ENCODE data around the gene PERCC1.

PERCC1 gene

DNA sequence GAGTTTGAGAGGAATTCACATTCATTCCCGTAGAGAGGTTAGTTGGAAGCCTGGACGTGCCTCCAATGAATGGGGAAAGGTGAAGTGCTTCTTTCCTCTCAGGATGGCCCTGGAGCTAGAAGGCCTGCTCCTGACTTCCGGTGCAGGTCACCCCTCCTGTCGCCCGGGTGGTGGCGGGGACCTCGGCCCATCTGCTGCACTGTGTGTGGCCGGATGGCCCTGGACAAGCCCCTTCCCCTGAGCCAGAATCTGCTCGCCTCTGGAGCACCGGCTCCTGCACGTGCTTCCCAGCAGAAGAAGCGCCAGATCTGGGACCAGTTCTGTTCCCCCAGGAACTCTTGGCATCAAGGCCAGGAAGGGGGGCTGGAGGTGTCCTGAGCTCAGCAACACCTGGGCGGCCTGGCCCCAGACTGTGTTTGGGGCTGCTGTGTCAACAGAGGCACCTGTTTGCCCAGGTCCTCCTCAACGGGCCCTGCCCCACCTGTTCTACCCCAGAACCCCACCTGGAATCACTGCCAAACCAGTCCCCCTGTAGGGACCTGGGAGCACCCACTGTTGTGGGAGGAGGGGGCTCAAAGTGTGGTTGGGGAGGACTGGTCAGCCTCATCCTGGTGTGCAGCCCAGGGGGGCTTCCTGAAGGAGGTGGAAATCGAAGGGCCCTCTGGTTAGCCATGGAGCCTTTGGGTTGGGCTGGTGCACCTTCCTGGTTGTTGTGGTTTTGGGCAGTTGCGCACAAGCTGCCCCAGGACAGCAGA lies 5.1 kb upstream of the PERCC1 start:
- no peak for DNase-seq (ENCODE audit: extremely low read depth, low read depth)
- TF ChIP-seq, protein P1, sequence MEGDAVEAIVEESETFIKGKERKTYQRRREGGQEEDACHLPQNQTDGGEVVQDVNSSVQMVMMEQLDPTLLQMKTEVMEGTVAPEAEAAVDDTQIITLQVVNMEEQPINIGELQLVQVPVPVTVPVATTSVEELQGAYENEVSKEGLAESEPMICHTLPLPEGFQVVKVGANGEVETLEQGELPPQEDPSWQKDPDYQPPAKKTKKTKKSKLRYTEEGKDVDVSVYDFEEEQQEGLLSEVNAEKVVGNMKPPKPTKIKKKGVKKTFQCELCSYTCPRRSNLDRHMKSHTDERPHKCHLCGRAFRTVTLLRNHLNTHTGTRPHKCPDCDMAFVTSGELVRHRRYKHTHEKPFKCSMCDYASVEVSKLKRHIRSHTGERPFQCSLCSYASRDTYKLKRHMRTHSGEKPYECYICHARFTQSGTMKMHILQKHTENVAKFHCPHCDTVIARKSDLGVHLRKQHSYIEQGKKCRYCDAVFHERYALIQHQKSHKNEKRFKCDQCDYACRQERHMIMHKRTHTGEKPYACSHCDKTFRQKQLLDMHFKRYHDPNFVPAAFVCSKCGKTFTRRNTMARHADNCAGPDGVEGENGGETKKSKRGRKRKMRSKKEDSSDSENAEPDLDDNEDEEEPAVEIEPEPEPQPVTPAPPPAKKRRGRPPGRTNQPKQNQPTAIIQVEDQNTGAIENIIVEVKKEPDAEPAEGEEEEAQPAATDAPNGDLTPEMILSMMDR (IDR thresholded peaks at IDR 0.05; ENCODE audit: low read depth, low read length), result no peak

DNA sequence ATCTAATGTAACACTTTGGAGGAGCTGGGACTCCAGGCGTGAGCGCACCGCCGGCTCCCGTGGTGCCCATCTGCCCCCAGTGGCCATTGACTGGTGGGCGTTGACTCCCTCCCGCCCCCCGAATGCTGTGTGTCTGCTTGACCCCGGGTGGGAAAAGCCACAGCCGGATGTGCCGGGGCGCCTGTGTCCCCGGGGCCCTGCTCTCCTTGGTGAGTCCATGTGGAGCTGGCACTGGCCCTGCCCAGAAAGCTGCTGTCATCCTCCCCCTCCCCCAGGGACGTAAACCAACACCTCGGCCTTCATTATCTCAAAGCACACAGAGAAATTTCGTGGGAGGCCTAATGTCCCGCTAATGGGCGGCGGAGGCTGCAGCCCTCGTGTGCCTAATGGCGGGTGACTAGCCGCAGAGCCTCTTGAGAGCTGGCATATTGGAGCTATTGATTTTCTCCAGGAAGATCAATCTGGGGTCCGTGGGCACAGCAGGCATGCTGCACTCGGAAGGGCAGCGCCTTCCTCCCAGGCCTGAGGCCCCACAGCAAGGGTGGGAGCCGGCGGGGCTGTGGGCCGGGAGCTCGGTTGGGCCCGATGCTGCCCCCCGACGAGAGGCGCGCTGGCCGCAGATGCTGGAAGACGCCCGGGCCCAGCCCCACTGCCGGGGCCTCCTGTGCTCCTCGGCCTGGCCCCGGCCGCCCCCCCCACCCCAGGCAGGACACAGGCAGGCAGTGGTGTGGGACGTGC lies 4.0 kb upstream of the PERCC1 start:
- DNase-seq (ENCODE audit: extremely low read depth, low read depth), result no peak
- TF ChIP-seq, protein P1 (IDR thresholded peaks at IDR 0.05; ENCODE audit: low read depth, low read length), result no peak

DNA sequence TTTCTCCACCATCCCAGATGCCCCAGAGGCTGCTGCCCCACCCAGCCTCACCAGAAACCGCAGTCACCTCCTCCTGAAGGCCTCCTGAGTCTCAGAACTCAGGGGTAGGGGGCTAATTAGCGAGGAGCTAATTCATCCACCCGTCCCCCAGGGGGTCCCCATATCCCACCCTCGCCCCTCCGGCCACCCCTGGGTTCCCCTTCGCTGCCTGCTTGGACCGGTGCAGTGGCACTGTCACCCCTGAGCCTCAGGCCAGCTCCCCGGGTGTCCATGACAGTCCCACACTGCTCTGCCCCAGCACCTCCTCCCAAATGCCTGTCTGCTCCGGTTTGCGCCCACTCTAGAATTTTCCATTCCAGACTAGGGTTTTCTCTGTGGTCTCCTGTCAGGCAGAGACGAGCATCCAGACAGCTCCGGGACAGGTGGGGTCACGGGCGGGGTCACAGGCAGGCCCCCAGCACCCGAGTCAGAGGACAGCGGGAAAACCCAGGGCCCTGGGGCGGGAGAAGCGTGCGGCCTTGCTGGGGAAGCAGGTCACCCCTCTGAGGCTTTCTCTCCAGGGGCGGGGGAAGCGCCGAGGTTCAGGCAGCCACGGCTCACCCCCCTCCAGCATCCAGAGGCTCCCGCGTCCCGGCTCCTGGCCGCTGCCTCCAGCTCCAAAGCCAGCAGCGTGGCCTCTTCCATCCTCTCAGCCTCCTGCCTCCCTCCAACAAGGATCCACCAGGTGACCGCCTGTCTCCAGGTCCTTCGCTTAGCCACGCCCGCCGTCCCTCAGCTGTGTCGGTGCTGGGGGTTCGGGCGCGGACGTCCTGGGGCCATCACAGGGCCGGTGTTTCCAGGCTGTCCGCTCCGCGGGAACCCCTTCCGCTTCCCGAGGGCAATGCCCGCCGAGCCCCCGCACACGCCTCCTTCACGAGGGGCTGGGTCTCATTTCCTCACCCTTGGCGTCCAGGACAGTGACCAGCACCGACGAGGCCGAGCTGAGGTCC lies 3.1 kb upstream of the PERCC1 start:
- TF ChIP-seq, protein P1 (IDR thresholded peaks at IDR 0.05; ENCODE audit: low read depth, low read length), result no peak
- DNase-seq (ENCODE audit: extremely low read depth, low read depth), result no peak

DNA sequence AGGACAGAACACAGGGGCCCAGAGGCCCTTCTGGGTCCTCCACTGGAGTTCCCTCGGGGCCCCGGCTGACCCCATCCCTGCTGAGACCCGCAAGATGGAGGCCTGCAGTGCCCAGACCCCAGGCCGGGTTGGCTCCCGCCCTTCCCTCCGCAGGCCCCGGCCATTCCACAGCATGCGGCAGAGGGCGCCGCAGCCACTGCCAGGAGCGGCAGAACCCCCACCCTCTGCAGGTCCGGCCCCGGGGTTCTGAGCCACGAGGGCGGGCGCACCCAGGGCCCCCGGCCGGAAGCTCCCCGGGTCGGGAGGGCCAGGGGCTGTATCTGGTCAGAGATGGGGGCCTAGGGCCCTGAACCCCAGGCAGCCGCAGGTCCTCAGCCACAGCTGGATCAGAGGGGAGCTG lies 2.4 kb upstream of the PERCC1 start:
- no peak for DNase-seq (ENCODE audit: extremely low read depth, low read depth)
- TF ChIP-seq, protein P1 (IDR thresholded peaks at IDR 0.05; ENCODE audit: low read depth, low read length), result peak; percentile 31

DNA sequence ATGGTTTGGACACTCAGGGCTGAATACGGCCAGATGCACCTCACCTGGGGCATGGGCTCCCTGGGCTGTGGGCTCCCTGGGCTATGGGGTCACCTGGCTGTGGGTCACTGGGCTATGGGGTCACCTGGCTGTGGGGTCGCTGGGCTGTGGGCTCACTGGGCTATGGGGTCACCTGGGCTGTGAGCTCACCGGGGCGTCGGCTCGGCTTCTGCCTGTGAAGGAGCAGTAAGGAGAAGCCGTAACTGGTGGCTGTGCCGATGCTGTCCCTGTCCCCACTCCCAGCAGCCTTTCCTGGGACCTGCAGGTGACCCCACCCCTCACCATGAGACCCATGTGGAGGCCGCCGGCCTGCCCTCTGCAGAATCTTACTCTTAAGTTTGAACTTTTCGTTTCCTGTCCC lies 1.9 kb upstream of the PERCC1 start:
- TF ChIP-seq, protein P1 (IDR thresholded peaks at IDR 0.05; ENCODE audit: low read depth, low read length), result no peak
- DNase-seq (ENCODE audit: extremely low read depth, low read depth), result no peak

DNA sequence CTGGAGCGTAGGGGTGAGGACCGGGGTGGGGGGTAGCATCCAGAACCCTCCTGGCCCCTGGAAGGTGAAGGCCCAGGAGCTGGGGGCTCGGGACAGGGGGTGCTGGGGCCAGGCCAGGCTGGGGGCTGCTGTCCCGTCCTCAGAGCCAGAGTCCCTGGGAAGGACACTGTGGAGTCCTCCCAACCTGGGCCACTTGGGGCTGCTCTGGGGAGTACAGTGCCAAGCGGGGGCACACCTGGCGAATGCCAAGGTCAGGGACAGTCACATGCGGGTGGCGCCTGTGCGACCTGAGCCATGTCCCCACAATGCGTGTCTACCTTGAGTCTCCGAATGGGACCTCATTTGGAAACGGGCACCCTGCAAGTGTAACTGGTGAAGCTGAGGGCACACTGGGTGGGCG lies 1.2 kb upstream of the PERCC1 start:
- DNase-seq (ENCODE audit: extremely low read depth, low read depth), result no peak
- TF ChIP-seq, protein P1 (IDR thresholded peaks at IDR 0.05; ENCODE audit: low read depth, low read length), result no peak
